NT2/D1 (cell line): ENCODE data around the gene TDRD9.

Experiments
- SUZ12 ChIP-seq: IDR thresholded peaks from 2 replicates; pipeline ENCODE4 v1.6.1; 2011; ENCODE audit not compliant: insufficient read length, insufficient read depth; ENCODE audit errors: extremely low read depth
- YY1 ChIP-seq: IDR thresholded peaks from 2 replicates; pipeline ENCODE4 v1.6.1; 2011; ENCODE audit not compliant: insufficient read length, insufficient read depth
- ZNF274 ChIP-seq: IDR thresholded peaks from 2 replicates; pipeline ENCODE4 v1.6.1; 2011; ENCODE audit warnings: mild to moderate bottlenecking, low read depth, low read length

GRCh38 chr14:103998027-103998426 is 69.8 kb downstream of the TDRD9 start:
- no peak for TF ChIP-seq ZNF274
- no peak for TF ChIP-seq YY1
- TF ChIP-seq SUZ12, result no peak
